ENCODE results near the gene HMX1.

HMX1 gene

DNA sequence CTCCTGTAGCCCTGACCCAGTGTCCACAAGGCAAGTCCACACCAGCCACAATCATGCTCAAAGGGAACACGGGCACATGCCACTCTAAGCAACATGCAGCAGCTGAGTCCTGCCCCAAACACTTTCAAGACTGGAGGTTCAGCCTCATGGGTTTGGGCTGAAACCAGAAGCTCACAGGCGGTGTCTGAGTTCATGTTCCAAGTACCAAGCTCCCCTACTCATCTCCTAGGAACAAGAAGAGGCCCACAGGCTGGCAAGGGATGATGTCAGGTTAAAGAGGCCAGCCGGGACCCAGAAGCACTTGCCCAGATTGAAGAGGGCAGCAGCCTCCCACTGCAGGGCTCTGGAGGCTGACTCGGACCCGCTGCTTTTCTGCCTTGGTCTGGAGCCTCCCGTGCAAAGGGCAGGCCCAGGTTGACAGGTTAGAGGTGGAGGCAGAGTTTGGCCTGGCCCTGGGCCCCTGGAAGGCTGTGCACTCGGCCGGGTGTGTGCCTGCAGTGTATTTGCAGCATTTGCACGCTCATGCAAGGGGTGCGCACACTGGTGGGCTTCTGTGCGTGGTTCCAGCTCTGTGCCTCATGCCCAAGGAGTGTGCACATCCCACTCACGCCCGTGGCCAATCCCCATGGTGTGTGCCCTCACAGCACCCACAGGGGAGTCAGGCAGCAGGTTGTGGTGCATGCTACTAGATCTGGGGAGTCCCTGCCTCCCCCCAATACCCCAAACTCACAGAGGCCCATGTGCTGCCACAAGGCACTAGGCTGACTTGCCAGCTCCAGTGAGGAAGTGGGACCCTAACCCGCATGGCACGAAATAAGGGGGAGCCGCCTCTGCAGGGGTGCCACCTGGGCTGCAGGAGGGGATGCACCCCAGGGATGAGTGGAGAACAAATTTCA is 2.4 kb downstream of the HMX1 start:
- TF ChIP-seq, protein P1, sequence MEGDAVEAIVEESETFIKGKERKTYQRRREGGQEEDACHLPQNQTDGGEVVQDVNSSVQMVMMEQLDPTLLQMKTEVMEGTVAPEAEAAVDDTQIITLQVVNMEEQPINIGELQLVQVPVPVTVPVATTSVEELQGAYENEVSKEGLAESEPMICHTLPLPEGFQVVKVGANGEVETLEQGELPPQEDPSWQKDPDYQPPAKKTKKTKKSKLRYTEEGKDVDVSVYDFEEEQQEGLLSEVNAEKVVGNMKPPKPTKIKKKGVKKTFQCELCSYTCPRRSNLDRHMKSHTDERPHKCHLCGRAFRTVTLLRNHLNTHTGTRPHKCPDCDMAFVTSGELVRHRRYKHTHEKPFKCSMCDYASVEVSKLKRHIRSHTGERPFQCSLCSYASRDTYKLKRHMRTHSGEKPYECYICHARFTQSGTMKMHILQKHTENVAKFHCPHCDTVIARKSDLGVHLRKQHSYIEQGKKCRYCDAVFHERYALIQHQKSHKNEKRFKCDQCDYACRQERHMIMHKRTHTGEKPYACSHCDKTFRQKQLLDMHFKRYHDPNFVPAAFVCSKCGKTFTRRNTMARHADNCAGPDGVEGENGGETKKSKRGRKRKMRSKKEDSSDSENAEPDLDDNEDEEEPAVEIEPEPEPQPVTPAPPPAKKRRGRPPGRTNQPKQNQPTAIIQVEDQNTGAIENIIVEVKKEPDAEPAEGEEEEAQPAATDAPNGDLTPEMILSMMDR (IDR thresholded peaks at IDR 0.05; ENCODE audit: low read depth, low read length, missing control alignments): no peak
- no peak overlapping the region for H3K4me3 ChIP-seq (replicated peaks; ENCODE audit: low read depth, low read length)
- DNase-seq (ENCODE audit: extremely low read depth, low read depth): no peak

DNA sequence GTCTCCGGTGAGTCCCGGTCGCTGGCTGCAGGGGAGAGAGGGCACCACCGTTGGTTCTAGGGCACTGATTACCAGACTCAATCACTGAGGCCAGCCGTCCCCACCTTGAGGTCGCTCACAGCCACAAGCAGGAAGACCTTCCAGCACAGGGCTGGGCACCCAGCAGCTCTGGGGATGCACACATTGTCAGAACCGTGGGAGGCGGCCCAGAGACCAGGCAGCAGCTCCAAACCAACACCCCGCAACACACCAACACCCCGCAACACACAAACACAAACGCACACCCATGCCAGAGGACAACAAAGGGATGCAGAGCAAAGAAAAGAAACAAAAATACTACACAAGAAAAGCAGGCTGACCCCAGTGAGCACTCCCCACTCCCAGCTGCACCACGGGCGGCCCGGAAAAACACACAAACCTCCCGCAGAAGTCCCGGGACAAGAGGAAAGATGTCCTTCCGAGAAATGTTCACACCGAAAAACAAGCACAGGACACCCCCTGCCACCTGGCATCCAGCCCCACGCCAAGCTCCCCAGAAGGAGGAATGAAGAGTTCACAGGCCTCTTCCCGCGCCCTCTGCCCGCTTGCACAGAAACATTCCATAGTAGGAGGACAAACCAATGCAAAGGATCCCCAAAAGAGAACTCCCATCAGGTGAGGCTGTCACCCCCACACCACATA is 3.2 kb downstream of the HMX1 start:
- DNase-seq (ENCODE audit: extremely low read depth, low read depth): no peak
- no peak overlapping the region for H3K4me3 ChIP-seq (replicated peaks; ENCODE audit: low read depth, low read length)
- TF ChIP-seq, protein P1 (IDR thresholded peaks at IDR 0.05; ENCODE audit: low read depth, low read length, missing control alignments): no peak

DNA sequence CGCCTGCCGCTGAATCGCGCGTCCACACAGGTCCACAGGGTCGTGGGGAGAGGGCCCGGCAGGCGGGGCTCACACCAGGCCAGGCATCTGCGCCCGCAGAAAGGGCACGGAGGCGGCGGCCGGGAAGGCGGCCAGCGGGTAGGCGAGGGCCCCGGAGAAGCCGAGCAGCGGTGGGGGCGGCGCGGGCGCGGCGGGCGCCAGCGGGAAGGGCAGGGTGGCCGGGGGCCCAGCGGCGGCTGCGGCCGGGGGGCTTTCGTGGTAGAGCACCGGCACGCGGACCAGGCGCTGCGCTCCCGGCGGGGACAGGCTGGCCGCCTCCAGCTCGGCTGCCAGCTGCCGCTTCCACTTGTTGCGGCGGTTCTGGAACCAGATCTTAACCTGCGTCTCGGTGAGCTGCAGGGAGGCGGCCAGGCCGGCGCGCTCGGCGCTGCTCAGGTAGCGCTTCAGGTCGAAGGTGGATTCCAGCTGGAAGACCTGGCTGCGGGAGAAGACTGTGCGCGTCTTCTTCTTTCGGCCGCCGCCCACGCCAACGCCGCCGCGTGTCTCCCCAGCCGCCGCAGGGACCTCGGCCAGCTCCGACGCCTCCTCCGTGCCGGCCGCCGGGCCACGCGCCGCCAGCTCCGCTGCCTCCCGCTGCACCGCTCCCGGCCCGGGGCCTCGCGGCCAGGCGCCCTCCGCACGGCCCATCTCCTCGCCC is 3.9 kb downstream of the HMX1 start:
- TF ChIP-seq, protein P1 (IDR thresholded peaks at IDR 0.05; ENCODE audit: low read depth, low read length, missing control alignments): no peak
- no peak overlapping the region for H3K4me3 ChIP-seq (replicated peaks; ENCODE audit: low read depth, low read length)
- no peak for DNase-seq (ENCODE audit: extremely low read depth, low read depth)

DNA sequence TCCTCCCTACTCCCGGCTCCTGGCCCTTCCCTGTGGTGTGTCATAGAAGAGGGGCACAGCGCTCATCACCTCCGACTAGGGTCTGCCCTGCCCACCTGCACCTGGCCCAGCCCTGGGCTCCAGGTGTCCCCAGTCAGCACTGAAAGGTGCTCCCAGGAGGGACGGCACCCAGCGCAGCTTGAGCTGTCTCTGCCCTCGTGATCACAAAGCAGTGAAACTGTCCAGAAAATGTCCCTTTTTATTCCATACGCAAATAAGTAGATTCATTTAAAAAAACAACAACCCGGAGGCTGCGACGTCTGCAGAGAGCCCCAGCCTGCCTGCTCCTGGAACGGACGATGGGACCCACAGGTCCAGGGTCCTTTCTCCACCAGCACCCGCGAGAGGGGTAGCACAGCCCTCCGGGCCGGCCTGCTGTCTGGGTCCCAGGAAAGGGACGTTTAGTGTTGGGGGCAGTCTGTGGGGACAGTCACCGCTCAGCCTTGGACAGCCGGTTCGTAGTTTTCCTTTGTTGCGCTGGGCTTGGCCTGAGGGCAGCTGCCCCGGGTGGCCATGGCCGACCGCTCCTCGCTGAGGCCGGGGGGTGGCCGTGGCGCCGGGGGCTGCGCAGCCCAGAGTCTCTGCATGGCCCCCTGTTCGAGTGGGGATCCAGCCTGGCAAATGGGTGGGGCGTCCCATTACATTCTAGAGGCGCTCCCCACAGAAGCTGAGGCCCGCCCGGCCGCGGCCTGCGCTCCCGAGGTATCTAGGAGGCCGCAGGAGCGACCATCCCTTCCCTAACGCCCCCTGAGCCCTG is 4.6 kb downstream of the HMX1 start:
- H3K4me3 ChIP-seq (replicated peaks; ENCODE audit: low read depth, low read length): no peak overlapping the region
- TF ChIP-seq, protein P1 (IDR thresholded peaks at IDR 0.05; ENCODE audit: low read depth, low read length, missing control alignments): no peak
- no peak for DNase-seq (ENCODE audit: extremely low read depth, low read depth)

DNA sequence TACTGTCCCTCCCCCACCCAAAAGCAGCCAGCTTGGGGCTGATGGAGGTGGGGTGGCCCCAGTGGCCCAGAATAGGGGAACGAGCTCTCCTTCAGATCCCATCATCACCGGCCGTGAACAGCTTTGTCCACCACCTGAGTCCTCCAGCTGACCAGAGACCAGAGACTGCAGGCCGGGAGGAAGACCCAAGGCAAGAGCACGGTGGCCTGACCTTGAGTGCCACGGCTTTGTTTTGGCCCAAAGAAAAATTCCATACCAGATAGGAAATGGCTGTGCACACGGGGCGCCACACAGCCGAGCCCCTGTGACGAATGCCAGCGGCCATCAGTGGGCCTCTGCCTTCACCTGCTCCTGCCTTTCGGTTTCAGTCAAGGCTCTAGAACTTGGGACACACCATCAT is 5.2 kb downstream of the HMX1 start:
- H3K4me3 ChIP-seq (replicated peaks; ENCODE audit: low read depth, low read length): no peak overlapping the region
- DNase-seq (ENCODE audit: extremely low read depth, low read depth): no peak
- TF ChIP-seq, protein P1 (IDR thresholded peaks at IDR 0.05; ENCODE audit: low read depth, low read length, missing control alignments): no peak

DNA sequence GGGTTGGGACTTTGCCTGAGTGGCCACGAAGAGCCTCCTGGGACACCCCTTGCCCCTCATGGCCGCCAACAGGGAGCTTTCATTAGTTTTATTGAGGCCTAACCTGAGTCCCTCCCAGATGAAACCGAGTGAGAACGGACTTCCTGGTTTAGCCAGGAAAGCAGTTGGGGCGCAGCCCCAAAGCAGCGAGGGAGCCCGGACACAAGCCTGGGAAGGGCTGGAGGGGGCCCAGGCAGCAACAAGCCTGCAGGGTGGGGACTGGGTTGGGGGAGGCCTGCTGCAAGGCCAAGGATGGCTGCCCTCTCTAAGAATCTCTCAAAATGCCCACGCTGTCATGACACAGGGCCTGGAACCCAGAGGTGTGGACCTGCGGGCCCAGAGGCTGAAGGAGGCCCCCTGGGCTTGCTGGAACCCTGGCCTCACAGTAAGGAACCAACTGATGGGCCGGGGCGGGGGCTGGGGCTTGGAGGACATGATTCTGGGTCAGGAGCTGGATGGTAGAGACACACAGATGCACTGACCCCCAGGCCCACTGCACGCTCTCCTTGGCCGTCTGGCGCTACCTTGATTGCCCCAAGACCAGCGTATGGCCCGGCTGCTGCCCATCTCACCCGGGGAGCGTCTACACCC is 5.8 kb downstream of the HMX1 start:
- TF ChIP-seq, protein P1 (IDR thresholded peaks at IDR 0.05; ENCODE audit: low read depth, low read length, missing control alignments): no peak
- no peak for DNase-seq (ENCODE audit: extremely low read depth, low read depth)
- H3K4me3 ChIP-seq (replicated peaks; ENCODE audit: low read depth, low read length): no peak overlapping the region
